ENCODE measurements around the gene FOXO1.

- TF ChIP-seq CTCF (IDR thresholded peaks at IDR 0.05 in 4 of 5, conservative IDR thresholded peaks at IDR 0.05 in 1 of 5): no peak
- no peak for TF ChIP-seq POLR2A (IDR thresholded peaks at IDR 0.05)
Measured at GRCh38 chr13:40611635-40612034, 54.8 kb downstream of the FOXO1 start.

Measured in gastrocnemius medialis (tissue), 4 donors.